Measurements from ENCODE around the gene PSMA7. TPM values are rescaled to one million over a fixed set of nuclear protein-coding genes. Genes with fewer than 3 reads are reported as not detected.

The PSMA7 gene
- total and polyA plus RNA-seq, 4 donors = 109 to 342 (median 196) TPM

GRCh38 chr20:62111148-62111547 is 32.0 kb downstream of the PSMA7 start:
- Histone ChIP-seq H3K9ac (ENCODE audit: low read depth in 1 of 2, low read length in 2 of 2) (no peak overlapping the region), H3K27me3 (ENCODE audit: control insufficient read depth in 4 of 4, insufficient read depth in 4 of 4, low read length in 3 of 4) (no peaks in the 10 kb centered on the region), H3K9me3 (ENCODE audit: control insufficient read depth in 4 of 4, low read length in 3 of 4) (peaks cover 20 to 43% (median 32%) of the 10 kb centered on the region in 4 donors), H3K4me1 (ENCODE audit: control insufficient read depth in 4 of 4, insufficient read depth in 4 of 4, low read length in 3 of 4) (no peaks in the 10 kb centered on the region), H3K36me3 (ENCODE audit: control insufficient read depth in 4 of 4, insufficient read depth in 3 of 4, low read depth in 1 of 4, low read length in 3 of 4) (no peaks in the 10 kb centered on the region), H3K27ac (ENCODE audit: low read depth in 1 of 2, low read length in 2 of 2) (no peak overlapping the region), H3K4me3 (ENCODE audit: low read depth in 1 of 3, low read length in 3 of 3) (no peak overlapping the region)
- 95% methylated on average over 6 of the region's 6 CpGs for WGBS
- TF ChIP-seq CTCF (IDR thresholded peaks at IDR 0.05; ENCODE audit: low read depth, low read length, missing input control) = no peak
- TF ChIP-seq REST (IDR thresholded peaks at IDR 0.05) = no peak
- TF ChIP-seq GABPA (IDR thresholded peaks at IDR 0.05 in 1 of 2, conservative IDR thresholded peaks at IDR 0.05 in 1 of 2) = no peak
- no peak for TF ChIP-seq RXRA (IDR thresholded peaks at IDR 0.05)
- TF ChIP-seq MAX (IDR thresholded peaks at IDR 0.05) = no peak
- no peak for TF ChIP-seq HNF4A (conservative IDR thresholded peaks at IDR 0.05)
- TF ChIP-seq ZBTB33 (IDR thresholded peaks at IDR 0.05) = no peak
- TF ChIP-seq FOXA2 (IDR thresholded peaks at IDR 0.05) = no peak
- TF ChIP-seq NR2F2 (IDR thresholded peaks at IDR 0.05) = no peak
- TF ChIP-seq TAF1 (conservative IDR thresholded peaks at IDR 0.05) = no peak
- TF ChIP-seq ATF3 (IDR thresholded peaks at IDR 0.05) = no peak
- DNase-seq (ENCODE audit: low spot score) = no peak

- Histone ChIP-seq H3K4me1 (ENCODE audit: control insufficient read depth in 4 of 4, insufficient read depth in 4 of 4, low read length in 3 of 4) (no peaks in the 10 kb centered on the region), H3K36me3 (ENCODE audit: control insufficient read depth in 4 of 4, insufficient read depth in 3 of 4, low read depth in 1 of 4, low read length in 3 of 4) (no peaks in the 10 kb centered on the region), H3K9me3 (ENCODE audit: control insufficient read depth in 4 of 4, low read length in 3 of 4) (peaks cover 14 to 31% (median 25%) of the 10 kb centered on the region in 4 donors), H3K27me3 (ENCODE audit: control insufficient read depth in 4 of 4, insufficient read depth in 4 of 4, low read length in 3 of 4) (peaks cover 0 to 4% (median 0%) of the 10 kb centered on the region in 4 donors), H3K4me3 (ENCODE audit: low read depth in 1 of 3, low read length in 3 of 3) (no peak overlapping the region), H3K9ac (ENCODE audit: low read depth in 1 of 2, low read length in 2 of 2) (no peak overlapping the region), H3K27ac (ENCODE audit: low read depth in 1 of 2, low read length in 2 of 2) (no peak overlapping the region)
- DNase-seq (ENCODE audit: low spot score) = no peak
- WGBS = 94% methylated on average over 5 of the region's 5 CpGs
- TF ChIP-seq FOXA1 (IDR thresholded peaks at IDR 0.05) = no peak
- TF ChIP-seq NR2F2 (IDR thresholded peaks at IDR 0.05) = no peak
- no peak for TF ChIP-seq GABPA (IDR thresholded peaks at IDR 0.05 in 1 of 2, conservative IDR thresholded peaks at IDR 0.05 in 1 of 2)
- no peak for TF ChIP-seq JUND (IDR thresholded peaks at IDR 0.05)
- no peak for TF ChIP-seq HNF4A (conservative IDR thresholded peaks at IDR 0.05)
- no peak for TF ChIP-seq HNF4G (IDR thresholded peaks at IDR 0.05)
- TF ChIP-seq ATF3 (IDR thresholded peaks at IDR 0.05) = no peak
- TF ChIP-seq YY1 (IDR thresholded peaks at IDR 0.05) = no peak
- TF ChIP-seq SP1 (IDR thresholded peaks at IDR 0.05) = no peak
- TF ChIP-seq EGR1 (IDR thresholded peaks at IDR 0.05; ENCODE audit: low read depth in 2 of 2) = no peak
- TF ChIP-seq CTCF (IDR thresholded peaks at IDR 0.05; ENCODE audit: low read depth, low read length, missing input control) = no peak
- no peak for TF ChIP-seq RXRA (IDR thresholded peaks at IDR 0.05)
- no peak for TF ChIP-seq ZBTB33 (IDR thresholded peaks at IDR 0.05)
- no peak for TF ChIP-seq FOXA2 (IDR thresholded peaks at IDR 0.05)
- no peak for TF ChIP-seq MAX (IDR thresholded peaks at IDR 0.05)
- no peak for TF ChIP-seq TAF1 (conservative IDR thresholded peaks at IDR 0.05)
Measured at GRCh38 chr20:62105592-62105991, 37.6 kb downstream of the PSMA7 start.

Data from liver (tissue), 9 donors.